B cell (primary cell): Measurements from ENCODE around the gene MBD3L3.

Experiments
- EZH2 ChIP-seq: IDR thresholded peaks from 2 replicates; pipeline ENCODE4 v1.6.1; 2012; ENCODE audit warnings: borderline replicate concordance, low read depth, mild to moderate bottlenecking, moderate library complexity, low read length; ENCODE audit not compliant: insufficient read depth, poor library complexity, severe bottlenecking
- TF ChIP-seq, protein P1 (sequence below): fragments of 200-600 bp; IDR thresholded peaks from one replicate; pipeline ENCODE4 v1.8.0; 2022; ENCODE audit warnings: antibody characterized with exemption, mild to moderate bottlenecking

DNA sequence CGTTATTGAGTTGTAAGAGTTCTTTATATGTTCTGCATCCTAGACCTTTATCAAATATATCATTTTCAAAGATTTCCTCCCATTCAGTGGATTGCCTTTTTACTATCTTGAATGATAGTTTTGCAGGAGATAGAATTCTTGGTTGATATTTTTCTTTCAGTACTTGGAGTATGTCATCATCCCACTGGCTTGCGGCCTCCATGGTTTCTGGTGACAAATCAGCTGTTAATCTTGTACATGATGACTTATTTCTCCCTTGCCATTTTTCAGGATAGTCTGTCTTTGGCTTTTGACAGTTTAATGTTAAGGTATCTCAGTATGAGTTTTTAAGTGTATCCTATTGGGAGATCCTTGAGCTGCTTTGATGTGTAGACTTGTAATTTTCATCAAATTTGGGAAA lies 19.5 kb upstream of the MBD3L3 start:
- TF ChIP-seq EZH2 = no peak
- TF ChIP-seq, protein P1, sequence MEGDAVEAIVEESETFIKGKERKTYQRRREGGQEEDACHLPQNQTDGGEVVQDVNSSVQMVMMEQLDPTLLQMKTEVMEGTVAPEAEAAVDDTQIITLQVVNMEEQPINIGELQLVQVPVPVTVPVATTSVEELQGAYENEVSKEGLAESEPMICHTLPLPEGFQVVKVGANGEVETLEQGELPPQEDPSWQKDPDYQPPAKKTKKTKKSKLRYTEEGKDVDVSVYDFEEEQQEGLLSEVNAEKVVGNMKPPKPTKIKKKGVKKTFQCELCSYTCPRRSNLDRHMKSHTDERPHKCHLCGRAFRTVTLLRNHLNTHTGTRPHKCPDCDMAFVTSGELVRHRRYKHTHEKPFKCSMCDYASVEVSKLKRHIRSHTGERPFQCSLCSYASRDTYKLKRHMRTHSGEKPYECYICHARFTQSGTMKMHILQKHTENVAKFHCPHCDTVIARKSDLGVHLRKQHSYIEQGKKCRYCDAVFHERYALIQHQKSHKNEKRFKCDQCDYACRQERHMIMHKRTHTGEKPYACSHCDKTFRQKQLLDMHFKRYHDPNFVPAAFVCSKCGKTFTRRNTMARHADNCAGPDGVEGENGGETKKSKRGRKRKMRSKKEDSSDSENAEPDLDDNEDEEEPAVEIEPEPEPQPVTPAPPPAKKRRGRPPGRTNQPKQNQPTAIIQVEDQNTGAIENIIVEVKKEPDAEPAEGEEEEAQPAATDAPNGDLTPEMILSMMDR = no peak
